GM15510 (cell line): Measurements from ENCODE around the gene FKRP.

ENCODE experiments used
- POLR2A ChIP-seq: IDR thresholded peaks from 3 replicates; pipeline ENCODE4 v1.6.1; 2011; ENCODE audit warnings: borderline replicate concordance; ENCODE audit not compliant: insufficient read length; ENCODE audit errors: extremely low read depth

The FKRP gene

DNA sequence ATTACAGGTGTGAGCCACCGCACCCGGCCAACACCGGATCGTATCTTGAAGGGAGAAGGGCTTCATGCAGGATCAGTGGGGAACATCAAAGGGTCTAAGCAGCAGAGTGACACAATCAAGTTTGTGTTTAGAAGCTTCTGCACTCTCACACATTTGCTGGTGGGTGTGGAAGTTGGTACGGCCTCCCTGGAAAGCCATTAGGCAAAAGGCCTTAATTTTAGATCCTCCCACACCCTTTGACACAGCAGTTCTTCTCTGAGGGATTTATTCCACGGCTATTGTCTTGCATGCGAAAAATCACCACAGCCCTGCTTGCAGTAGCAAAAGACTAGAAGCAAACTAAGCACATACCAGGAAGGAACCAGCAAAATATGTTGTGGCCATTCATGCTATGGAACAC lies 60.8 kb downstream of the FKRP start:
- TF ChIP-seq POLR2A: no peak
